ENCODE data around the gene ETS1.

DNA sequence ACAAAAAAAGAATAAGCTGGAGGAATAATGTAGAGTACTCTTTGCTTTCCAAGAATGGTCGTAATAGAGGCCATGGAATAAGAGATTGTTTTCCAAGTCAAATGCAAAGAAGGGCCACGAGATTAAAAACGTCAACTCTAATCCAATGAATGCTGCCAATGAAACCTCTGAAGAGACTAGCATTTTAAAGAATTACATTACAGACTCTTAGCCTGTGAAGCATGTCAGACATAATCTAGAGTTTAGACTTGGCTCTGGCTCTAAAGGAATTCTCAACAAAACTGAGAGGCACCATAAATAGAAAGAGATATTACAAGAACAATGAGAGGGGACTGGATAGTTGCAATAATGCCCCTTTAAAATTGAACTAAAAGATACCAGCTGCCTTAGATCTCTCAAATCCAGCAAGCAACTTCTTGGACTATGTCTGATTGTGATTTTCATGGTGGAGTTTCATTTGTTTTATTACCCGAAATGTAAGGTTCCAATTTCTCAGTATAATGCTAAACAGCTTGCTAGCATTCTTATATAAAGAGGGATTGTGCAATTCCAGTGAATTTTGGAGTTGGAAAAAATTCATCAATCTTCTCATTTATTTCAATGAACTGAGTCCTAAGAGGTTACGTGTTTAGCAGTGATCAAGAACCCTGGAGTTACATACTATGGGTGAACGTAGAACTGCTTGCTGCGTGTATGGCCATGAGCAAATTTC, 5.6 kb downstream of the ETS1 start:
- TF ChIP-seq, protein P1, sequence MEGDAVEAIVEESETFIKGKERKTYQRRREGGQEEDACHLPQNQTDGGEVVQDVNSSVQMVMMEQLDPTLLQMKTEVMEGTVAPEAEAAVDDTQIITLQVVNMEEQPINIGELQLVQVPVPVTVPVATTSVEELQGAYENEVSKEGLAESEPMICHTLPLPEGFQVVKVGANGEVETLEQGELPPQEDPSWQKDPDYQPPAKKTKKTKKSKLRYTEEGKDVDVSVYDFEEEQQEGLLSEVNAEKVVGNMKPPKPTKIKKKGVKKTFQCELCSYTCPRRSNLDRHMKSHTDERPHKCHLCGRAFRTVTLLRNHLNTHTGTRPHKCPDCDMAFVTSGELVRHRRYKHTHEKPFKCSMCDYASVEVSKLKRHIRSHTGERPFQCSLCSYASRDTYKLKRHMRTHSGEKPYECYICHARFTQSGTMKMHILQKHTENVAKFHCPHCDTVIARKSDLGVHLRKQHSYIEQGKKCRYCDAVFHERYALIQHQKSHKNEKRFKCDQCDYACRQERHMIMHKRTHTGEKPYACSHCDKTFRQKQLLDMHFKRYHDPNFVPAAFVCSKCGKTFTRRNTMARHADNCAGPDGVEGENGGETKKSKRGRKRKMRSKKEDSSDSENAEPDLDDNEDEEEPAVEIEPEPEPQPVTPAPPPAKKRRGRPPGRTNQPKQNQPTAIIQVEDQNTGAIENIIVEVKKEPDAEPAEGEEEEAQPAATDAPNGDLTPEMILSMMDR (IDR thresholded peaks at IDR 0.05; ENCODE audit: low read length) = no peak
- TF ChIP-seq EZH2phosphoT487 (IDR thresholded peaks at IDR 0.05; ENCODE audit: low read length) = no peak

Data from MM.1S (cell line).